K562 treated with DMSO at 1 percent for 4 hours (cell line): ENCODE results near the gene PCDH17. TPM values are rescaled to one million over a fixed set of nuclear protein-coding genes. Genes with fewer than 3 reads are reported as not detected.

ENCODE experiments used
- total RNA-seq: library from RNA; unstranded; fragments of 300-600 nt; gene quantifications from 2 replicates; pipeline ENCODE4 v1.2.3, GENCODE V29; 2022; ENCODE audit not compliant: insufficient read depth

The PCDH17 gene, protein sequence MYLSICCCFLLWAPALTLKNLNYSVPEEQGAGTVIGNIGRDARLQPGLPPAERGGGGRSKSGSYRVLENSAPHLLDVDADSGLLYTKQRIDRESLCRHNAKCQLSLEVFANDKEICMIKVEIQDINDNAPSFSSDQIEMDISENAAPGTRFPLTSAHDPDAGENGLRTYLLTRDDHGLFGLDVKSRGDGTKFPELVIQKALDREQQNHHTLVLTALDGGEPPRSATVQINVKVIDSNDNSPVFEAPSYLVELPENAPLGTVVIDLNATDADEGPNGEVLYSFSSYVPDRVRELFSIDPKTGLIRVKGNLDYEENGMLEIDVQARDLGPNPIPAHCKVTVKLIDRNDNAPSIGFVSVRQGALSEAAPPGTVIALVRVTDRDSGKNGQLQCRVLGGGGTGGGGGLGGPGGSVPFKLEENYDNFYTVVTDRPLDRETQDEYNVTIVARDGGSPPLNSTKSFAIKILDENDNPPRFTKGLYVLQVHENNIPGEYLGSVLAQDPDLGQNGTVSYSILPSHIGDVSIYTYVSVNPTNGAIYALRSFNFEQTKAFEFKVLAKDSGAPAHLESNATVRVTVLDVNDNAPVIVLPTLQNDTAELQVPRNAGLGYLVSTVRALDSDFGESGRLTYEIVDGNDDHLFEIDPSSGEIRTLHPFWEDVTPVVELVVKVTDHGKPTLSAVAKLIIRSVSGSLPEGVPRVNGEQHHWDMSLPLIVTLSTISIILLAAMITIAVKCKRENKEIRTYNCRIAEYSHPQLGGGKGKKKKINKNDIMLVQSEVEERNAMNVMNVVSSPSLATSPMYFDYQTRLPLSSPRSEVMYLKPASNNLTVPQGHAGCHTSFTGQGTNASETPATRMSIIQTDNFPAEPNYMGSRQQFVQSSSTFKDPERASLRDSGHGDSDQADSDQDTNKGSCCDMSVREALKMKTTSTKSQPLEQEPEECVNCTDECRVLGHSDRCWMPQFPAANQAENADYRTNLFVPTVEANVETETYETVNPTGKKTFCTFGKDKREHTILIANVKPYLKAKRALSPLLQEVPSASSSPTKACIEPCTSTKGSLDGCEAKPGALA (N-terminal part only)
- not detected in 2 replicates for total RNA-seq

DNA sequence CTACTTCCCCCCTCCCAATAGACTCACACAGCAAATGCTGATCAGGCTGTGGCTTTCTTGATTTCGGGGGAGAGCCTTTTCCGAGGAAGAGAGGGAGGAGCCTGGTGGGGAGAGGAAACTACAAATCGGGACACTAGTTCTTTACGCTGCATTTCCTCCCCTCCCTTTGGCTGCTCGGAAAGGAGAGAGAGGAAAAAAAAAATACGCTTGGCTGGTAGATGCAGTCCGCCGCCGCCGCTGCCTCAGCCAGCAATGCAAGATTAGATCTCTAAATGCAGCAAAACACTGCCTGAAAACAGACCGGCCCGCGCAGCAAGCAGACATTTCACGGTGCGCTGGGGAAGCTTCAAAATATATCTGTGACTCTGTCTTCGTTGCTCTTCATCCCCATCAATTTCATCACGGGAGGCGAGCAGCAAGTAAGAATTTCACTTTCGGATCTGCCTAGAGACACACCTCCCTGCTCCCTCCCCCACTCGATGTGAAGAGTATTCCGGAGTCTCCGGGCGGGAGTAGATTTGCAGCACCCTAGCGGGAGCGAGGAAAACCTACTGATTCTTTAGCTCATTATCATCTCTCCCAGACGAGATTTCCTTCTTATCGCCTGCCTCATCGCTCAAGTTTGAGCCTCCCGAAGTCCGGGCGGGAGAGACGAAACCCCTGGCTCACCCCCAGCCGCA is at the start of gene PCDH17:
TSS of gene PCDH17 (plus strand) at position 149 of the 680 bp plus-strand sequence. CDS start 803 bp downstream, outside the sequence.

